GM12872 (cell line): ENCODE results near the gene FIBP.
A peak's percentile ranks its signal among the peaks of the same experiment; 100 is the strongest.

ENCODE experiments used
- TF ChIP-seq, protein P1 (sequence below): IDR thresholded peaks from 3 replicates; pipeline ENCODE4 v1.5.1; 2011; ENCODE audit warnings: low read depth, mild to moderate bottlenecking, low read length, moderate library complexity; ENCODE audit not compliant: insufficient read depth

Gene FIBP

DNA sequence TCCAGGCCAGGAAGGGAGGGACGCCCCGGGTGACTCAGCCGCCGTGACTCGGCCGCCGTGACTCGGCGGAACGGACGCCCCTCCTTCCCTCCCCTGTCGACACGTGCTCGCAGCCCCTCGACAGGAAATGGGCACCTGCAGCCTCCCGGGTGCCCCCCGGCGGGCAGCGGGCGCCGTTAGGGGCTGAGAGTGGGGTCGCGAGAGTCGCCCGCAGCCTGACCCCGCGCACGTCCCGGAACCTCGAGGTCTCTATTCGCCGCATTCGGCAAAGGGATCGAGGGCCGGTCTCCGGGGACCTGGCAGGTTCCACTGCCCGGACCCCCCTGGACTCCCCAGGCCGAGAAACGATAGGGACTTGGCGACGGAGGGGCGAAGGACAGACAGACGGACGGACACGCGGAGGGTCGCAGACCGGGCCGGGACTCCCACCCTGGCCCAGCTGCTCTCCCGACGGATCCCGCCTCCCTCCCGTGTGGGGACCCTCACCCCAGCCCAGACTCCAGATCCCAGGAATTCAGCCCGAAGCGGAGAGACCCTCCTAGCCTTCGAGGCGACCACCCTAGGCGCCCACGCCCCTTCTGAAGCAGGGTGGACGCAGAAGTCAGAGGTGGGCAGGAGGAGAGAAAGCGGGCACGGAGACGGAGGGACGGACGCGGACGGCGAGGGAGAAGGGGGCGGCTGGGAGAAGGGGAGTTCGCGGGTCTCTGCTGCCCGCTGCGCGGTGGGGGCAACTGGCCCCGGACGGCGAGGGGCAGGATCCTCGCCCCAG, 11.3 kb upstream of the FIBP start:
- TF ChIP-seq, protein P1, sequence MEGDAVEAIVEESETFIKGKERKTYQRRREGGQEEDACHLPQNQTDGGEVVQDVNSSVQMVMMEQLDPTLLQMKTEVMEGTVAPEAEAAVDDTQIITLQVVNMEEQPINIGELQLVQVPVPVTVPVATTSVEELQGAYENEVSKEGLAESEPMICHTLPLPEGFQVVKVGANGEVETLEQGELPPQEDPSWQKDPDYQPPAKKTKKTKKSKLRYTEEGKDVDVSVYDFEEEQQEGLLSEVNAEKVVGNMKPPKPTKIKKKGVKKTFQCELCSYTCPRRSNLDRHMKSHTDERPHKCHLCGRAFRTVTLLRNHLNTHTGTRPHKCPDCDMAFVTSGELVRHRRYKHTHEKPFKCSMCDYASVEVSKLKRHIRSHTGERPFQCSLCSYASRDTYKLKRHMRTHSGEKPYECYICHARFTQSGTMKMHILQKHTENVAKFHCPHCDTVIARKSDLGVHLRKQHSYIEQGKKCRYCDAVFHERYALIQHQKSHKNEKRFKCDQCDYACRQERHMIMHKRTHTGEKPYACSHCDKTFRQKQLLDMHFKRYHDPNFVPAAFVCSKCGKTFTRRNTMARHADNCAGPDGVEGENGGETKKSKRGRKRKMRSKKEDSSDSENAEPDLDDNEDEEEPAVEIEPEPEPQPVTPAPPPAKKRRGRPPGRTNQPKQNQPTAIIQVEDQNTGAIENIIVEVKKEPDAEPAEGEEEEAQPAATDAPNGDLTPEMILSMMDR = 0 out of 3 replicates have a peak, but pooled peaks have one; percentile 5

- TF ChIP-seq, protein P1 = no peak
These were observed 10.5 kb upstream of the FIBP start for GRCh38 chr11:65898656-65899355.

GRCh38 chr11:65897020-65897471, 8.8 kb upstream of the FIBP start:
- TF ChIP-seq, protein P1 = no peak

DNA sequence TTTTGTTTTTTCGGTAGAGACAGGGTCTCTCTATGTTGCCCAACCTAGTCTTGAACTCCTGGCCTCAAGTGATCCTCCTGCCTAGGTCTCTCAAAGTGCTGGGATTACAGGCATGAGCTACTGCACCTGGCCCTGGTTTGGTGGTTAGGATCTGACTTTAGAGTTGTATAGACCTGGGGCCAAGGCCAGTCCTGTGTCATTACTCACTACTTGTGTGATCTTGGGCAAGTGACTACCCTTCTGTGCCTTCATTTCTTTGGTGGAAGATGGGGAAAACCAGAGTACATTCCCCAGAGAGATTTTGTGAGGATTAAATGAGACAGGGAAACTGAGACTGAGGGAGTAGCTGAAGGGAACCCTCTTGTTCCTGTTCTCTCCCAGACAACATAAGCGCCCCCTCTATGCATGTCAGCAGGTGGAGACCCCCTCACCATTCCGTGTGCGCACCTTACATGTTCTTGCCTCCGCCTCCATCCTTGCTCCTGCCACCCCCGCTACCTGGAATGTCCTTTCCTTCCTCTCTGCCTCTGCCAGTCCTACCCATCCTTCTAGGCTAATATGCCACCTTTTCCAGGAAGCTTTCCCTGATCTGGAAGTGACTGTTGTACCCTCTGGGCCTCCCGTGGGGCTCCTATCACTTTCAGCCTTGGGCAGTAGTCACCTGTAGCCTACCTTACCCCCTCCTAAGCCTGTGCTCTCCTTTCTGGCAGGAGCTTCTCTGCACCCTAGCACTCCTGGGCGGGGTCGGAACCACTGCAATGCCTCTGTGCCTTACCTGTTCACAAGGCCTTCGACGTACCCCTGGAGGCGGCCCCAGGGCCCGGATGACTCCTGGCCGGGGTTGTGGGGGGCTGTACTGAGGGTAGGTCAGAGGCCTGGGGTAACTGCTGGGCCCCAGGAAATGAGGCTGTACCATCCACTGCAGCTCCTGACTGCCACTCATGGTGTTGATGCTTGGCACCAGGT, 8.0 kb upstream of the FIBP start:
- TF ChIP-seq, protein P1 = no peak

GRCh38 chr11:65895482-65895981, 7.3 kb upstream of the FIBP start:
- TF ChIP-seq, protein P1 = no peak

- TF ChIP-seq, protein P1 = 0 out of 3 replicates have a peak, but pooled peaks have one; percentile 2
These were observed 5.8 kb upstream of the FIBP start for GRCh38 chr11:65894034-65894591.
